Measurements from ENCODE around the gene LMX1A.

LMX1A gene

DNA sequence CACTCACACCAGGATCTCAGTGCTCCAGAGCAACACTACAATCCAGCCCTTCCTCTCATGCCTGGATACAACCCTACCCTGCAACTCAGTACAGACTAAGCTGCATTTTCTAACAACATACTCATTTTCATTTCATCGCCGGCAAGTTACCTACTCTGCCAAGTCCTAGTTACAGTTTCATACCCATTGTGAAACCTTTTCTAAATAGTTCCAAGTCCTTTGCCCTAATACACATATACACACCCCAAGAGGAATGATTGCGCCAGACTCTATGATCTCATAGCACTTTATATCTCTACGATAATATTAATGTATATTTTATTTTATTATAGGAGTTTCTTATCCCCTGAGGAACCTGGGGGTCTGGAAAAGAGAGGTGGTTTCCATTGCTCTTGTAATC is 122.4 kb downstream of the LMX1A start:
- no peak overlapping the region for H3K4me3 Mint-ChIP-seq
- H3K9me3 Mint-ChIP-seq: no peaks in the 10 kb centered on the region
- H3K27ac Mint-ChIP-seq: no peak overlapping the region
- H3K4me1 Mint-ChIP-seq: no peaks in the 10 kb centered on the region
- no peak for DNase-seq (ENCODE audit: low spot score in 2 of 2)
- no peaks in the 10 kb centered on the region for H3K36me3 Mint-ChIP-seq
- no peak for ATAC-seq

- Mint-ChIP-seq H3K4me3 (no peak overlapping the region), H3K9me3 (no peaks in the 10 kb centered on the region), H3K4me1 (no peaks in the 10 kb centered on the region), H3K36me3 (no peaks in the 10 kb centered on the region), H3K27ac (no peak overlapping the region)
- ATAC-seq (no peak), DNase-seq (ENCODE audit: low spot score in 2 of 2) (no peak)
Measured at GRCh38 chr1:165228676-165229075, 127.8 kb downstream of the LMX1A start.

- Mint-ChIP-seq H3K27ac (no peak overlapping the region), H3K4me3 (no peak overlapping the region), H3K36me3 (no peaks in the 10 kb centered on the region), H3K4me1 (no peaks in the 10 kb centered on the region), H3K9me3 (no peaks in the 10 kb centered on the region)
- ATAC-seq (no peak), DNase-seq (ENCODE audit: low spot score in 2 of 2) (no peak)
Measured at GRCh38 chr1:165228111-165228655, 128.3 kb downstream of the LMX1A start.

DNA sequence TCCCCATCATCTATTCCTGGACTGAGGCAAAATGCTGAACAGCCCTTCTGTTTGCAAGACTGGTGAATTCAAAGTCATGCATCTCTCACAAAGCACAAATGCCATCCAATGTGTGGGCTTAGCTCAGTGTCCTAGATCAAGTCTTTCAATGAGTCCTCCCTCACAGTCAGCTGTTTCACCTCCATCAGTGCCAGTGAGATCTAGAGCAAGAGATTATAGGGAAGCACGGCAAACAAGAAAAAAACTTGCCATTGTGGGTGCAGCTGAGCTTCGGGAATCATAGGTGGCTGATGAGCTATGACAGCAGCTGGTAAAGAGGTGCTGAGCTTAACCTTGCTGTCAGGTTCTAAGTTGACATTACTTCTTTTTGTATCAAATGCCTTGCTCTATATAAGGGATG is 130.2 kb downstream of the LMX1A start:
- H3K4me1 Mint-ChIP-seq: no peaks in the 10 kb centered on the region
- no peak overlapping the region for H3K4me3 Mint-ChIP-seq
- H3K27ac Mint-ChIP-seq: no peak overlapping the region
- H3K9me3 Mint-ChIP-seq: peaks cover 2% of the 10 kb centered on the region
- H3K36me3 Mint-ChIP-seq: no peaks in the 10 kb centered on the region
- no peak for ATAC-seq
- DNase-seq (ENCODE audit: low spot score in 2 of 2): no peak

- ATAC-seq: no peak
- DNase-seq (ENCODE audit: low spot score in 2 of 2): no peak
- Mint-ChIP-seq H3K4me3 (no peak overlapping the region), H3K36me3 (no peaks in the 10 kb centered on the region), H3K4me1 (no peaks in the 10 kb centered on the region), H3K27ac (no peak overlapping the region), H3K9me3 (peaks cover 2% of the 10 kb centered on the region)
Measured at GRCh38 chr1:165225650-165226049, 130.9 kb downstream of the LMX1A start.

DNA sequence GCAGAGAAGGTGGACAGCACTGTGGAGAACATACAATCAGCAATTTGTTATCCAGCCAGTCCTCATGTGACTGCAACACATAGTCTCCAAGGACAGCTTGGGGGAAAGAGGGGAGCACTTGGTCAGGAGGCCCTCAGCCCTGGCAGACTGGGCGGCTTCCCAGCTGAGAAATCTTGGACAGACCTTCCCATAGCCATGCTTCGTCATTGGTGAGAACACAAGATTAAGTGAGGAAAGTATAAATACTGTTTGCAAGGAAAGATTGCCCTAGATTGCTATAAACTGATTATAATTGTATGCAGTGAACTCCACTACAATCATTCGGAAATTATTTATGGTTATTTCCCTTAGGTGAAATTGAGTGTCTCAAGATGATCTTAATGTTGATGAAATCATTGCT is 131.5 kb downstream of the LMX1A start:
- ATAC-seq (no peak), DNase-seq (ENCODE audit: low spot score in 2 of 2) (no peak)
- Mint-ChIP-seq H3K36me3 (no peaks in the 10 kb centered on the region), H3K4me1 (no peaks in the 10 kb centered on the region), H3K27ac (no peak overlapping the region), H3K9me3 (peaks cover 2% of the 10 kb centered on the region), H3K4me3 (no peak overlapping the region)

GRCh38 chr1:165224504-165224903 is 132.0 kb downstream of the LMX1A start:
- DNase-seq (ENCODE audit: low spot score in 2 of 2) (no peak), ATAC-seq (no peak)
- no peak overlapping the region for H3K4me3 Mint-ChIP-seq
- H3K4me1 Mint-ChIP-seq: no peaks in the 10 kb centered on the region
- H3K27ac Mint-ChIP-seq: no peak overlapping the region
- H3K9me3 Mint-ChIP-seq: peaks cover 2% of the 10 kb centered on the region
- H3K36me3 Mint-ChIP-seq: no peaks in the 10 kb centered on the region

- Mint-ChIP-seq H3K36me3 (no peaks in the 10 kb centered on the region), H3K27ac (no peak overlapping the region), H3K9me3 (peaks cover 2% of the 10 kb centered on the region), H3K4me3 (no peak overlapping the region), H3K4me1 (no peaks in the 10 kb centered on the region)
- no peak for ATAC-seq
- DNase-seq (ENCODE audit: low spot score in 2 of 2): no peak
Measured at GRCh38 chr1:165222580-165222979, 133.9 kb downstream of the LMX1A start.

DNA sequence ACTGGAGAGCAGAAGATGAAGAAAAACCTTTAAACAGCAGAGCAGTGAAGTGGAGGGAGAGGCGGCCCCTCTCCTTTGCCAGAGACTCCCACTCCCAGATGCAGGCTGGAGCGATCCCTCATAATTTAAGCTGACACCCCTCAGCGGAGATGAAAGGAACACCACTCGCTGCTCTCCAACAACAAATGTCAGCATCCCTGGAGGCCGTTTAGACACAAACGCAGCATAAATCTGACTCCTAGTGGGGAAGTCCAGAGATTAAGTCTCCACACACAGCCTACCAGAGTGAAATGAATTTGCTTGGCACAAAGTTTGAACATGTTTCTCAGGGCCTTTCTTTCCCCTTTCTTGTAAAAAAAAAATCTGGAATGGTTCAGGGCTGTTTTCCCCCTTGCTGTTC is 137.8 kb downstream of the LMX1A start:
- no peaks in the 10 kb centered on the region for H3K4me1 Mint-ChIP-seq
- H3K27ac Mint-ChIP-seq: no peak overlapping the region
- H3K4me3 Mint-ChIP-seq: no peak overlapping the region
- H3K9me3 Mint-ChIP-seq: peaks cover 2% of the 10 kb centered on the region
- ATAC-seq (no peak), DNase-seq (ENCODE audit: low spot score in 2 of 2) (no peak)
- H3K36me3 Mint-ChIP-seq: no peaks in the 10 kb centered on the region

DNA sequence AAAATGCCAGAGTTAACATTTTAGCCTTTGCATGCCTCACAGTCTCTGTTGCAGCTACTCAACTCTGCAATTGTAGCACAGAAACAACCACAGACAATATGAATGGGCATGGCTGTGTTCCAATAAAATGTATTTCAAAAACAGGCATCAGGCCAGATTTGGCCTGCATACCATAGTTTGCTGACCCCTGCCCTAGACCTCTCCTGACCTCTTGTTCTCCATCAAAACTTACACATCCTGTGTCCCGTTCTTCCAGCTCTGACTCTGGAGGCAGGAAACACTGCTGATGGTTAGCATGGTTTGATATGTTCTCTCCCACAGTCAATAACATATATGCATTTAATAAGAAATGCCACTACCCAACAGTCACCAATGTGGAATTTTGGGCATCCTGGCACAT is 138.6 kb downstream of the LMX1A start:
- Mint-ChIP-seq H3K4me3 (no peak overlapping the region), H3K4me1 (no peaks in the 10 kb centered on the region), H3K27ac (no peak overlapping the region), H3K36me3 (no peaks in the 10 kb centered on the region), H3K9me3 (peaks cover 2% of the 10 kb centered on the region)
- ATAC-seq (no peak), DNase-seq (ENCODE audit: low spot score in 2 of 2) (no peak)

DNA sequence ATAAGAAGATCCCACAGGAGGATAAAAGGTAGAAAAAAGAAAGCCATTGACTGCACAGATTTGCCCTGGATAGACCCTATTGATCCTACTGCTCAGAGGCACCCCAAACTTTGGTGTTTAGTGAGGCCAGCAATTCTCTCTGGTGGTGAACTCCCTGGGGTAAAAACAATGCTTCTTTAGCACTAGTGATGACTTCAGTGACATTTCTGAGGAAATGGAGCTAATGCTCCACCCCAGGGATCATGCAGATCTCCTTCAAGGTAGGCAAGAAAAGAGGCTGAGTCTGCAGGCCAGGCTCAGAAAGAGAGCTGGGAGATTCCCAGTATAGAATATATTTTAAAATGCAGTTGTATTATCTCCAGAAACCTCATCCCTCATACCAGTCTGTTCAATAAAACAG is 140.3 kb downstream of the LMX1A start:
- H3K9me3 Mint-ChIP-seq: no peaks in the 10 kb centered on the region
- ATAC-seq: no peak

DNA sequence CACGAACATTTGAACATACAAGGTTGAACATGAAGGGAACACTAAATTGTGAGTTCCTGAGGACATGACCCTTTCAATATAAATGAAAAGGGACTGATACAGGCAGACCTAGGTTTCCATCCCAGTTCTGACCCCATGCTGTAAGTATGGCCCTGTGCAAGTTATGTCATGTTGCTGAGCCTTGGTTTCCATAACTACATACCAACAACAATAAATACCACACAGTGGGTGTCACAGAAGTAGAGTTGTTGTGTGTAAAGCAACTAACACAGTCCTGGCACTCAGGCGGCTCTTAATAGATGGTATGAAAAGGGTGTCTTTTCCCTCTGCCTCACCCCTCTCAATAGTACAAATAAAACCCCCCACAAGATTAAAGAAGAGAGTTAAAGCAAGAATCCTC is 140.8 kb downstream of the LMX1A start:
- ATAC-seq (no peak), DNase-seq (ENCODE audit: low spot score in 2 of 2) (no peak)
- H3K27ac Mint-ChIP-seq: no peak overlapping the region
- H3K4me3 Mint-ChIP-seq: no peak overlapping the region
- no peaks in the 10 kb centered on the region for H3K9me3 Mint-ChIP-seq
- H3K36me3 Mint-ChIP-seq: no peaks in the 10 kb centered on the region
- H3K4me1 Mint-ChIP-seq: no peaks in the 10 kb centered on the region

More for the DNA sequence above, 140.3 kb downstream of the LMX1A start:
- Mint-ChIP-seq H3K4me3 (no peak overlapping the region), H3K4me1 (no peaks in the 10 kb centered on the region), H3K36me3 (no peaks in the 10 kb centered on the region), H3K27ac (no peak overlapping the region)
- no peak for DNase-seq (ENCODE audit: low spot score in 2 of 2)

DNA sequence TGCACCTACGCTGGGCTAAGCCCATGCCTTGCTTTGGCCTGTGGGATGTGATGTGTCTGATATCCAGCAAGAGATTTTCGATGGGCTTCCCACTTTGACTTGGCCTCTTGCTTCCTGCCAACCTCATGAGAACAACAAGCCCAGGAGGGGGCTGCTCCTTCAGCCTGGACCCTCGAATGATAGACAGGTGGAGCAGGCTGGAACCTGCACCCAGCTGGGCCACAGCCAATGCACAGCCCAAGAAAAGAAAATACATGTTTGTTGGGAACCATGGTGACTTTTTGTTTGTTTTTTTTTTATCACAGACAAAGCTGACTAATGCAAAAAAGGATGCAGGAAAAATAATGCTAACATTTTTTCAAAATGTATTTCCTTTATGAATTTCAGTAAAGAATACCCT is 144.3 kb downstream of the LMX1A start:
- Mint-ChIP-seq H3K9me3 (no peaks in the 10 kb centered on the region), H3K4me3 (no peak overlapping the region), H3K4me1 (no peaks in the 10 kb centered on the region), H3K27ac (no peak overlapping the region), H3K36me3 (no peaks in the 10 kb centered on the region)
- ATAC-seq (no peak), DNase-seq (ENCODE audit: low spot score in 2 of 2) (no peak)

GRCh38 chr1:165207853-165208515 is 148.5 kb downstream of the LMX1A start:
- Mint-ChIP-seq H3K9me3 (no peaks in the 10 kb centered on the region), H3K4me1 (no peaks in the 10 kb centered on the region), H3K27ac (no peak overlapping the region), H3K4me3 (no peak overlapping the region), H3K36me3 (no peaks in the 10 kb centered on the region)
- ATAC-seq: no peak
- no peak for DNase-seq (ENCODE audit: low spot score in 2 of 2)

DNA sequence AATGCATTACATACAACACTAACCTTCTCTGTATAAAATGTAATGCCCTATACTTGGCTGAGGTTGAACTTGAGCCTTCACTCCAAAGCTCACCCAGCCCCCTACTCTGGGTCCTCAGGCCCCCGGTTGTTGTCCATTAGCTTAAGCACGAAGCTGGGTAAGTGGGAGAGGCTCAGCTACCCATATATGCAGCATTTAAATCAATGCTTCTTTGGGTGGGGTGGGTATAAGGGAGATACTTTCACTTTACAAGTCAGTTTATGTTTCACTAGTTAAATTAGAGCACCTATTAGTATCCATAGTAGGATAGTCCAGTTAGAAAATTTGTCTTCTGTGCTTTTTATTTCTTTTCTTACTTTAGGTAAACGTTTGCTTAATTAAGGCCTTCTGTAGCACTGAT is 151.4 kb downstream of the LMX1A start:
- ATAC-seq (no peak), DNase-seq (ENCODE audit: low spot score in 2 of 2) (no peak)
- H3K4me3 Mint-ChIP-seq: no peak overlapping the region
- H3K27ac Mint-ChIP-seq: no peak overlapping the region
- no peaks in the 10 kb centered on the region for H3K36me3 Mint-ChIP-seq
- no peaks in the 10 kb centered on the region for H3K4me1 Mint-ChIP-seq
- H3K9me3 Mint-ChIP-seq: no peaks in the 10 kb centered on the region

- DNase-seq (ENCODE audit: low spot score in 2 of 2): no peak
- Mint-ChIP-seq H3K36me3 (no peaks in the 10 kb centered on the region), H3K4me1 (no peaks in the 10 kb centered on the region), H3K9me3 (no peaks in the 10 kb centered on the region), H3K27ac (no peak overlapping the region), H3K4me3 (no peak overlapping the region)
- ATAC-seq: no peak
Measured at GRCh38 chr1:165204548-165204947, 152.0 kb downstream of the LMX1A start.

GRCh38 chr1:165191087-165191486 is 165.4 kb downstream of the LMX1A start:
- Mint-ChIP-seq H3K27ac (no peak overlapping the region), H3K4me3 (no peak overlapping the region), H3K9me3 (peaks cover 2% of the 10 kb centered on the region), H3K4me1 (no peaks in the 10 kb centered on the region), H3K36me3 (no peaks in the 10 kb centered on the region)
- DNase-seq (ENCODE audit: low spot score in 2 of 2) (no peak), ATAC-seq (no peak)

Data from stimulated activated effector memory CD8-positive, alpha-beta T cell treated with anti-CD3 and anti-CD28 coated beads, Interleukin-12 subunit alpha, Interleukin-12 subunit beta, amount 100 ng/mL, for 72 hours (primary cell).